GM20431 (cell line): ENCODE results near the gene ZMYND19.
"Not testable (repeated sequence)": the region's sequence is repeated elsewhere in the genome, so short reads cannot be mapped to it uniquely, and the experiment has no call there.

Experiments used
- in situ Hi-C: fragments of 300-500 bp; cut with MseI, MboI; formaldehyde crosslinking; loops from one replicate; pipeline ENCODE4 v1.15.0; 2020; ENCODE audit warnings: low sequenced_read_pairs; ENCODE audit not compliant: unreplicated experiment

ZMYND19 gene

GRCh38 chr9:137590469-137591383 lies at the start of gene ZMYND19:
Gene ZMYND19 (minus strand): TSS chr9:137590512. CDS start chr9:137590263, 249 bp downstream.
- in situ Hi-C loops = no loop called here

GRCh38 chr9:137639303-137640051 lies 49.2 kb upstream of the ZMYND19 start:
- in situ Hi-C loops = no loop called here

- in situ Hi-C loops = no loop called here
These were observed 48.4 kb upstream of the ZMYND19 start for GRCh38 chr9:137638680-137639079.

GRCh38 chr9:137634016-137634415 lies 43.7 kb upstream of the ZMYND19 start:
- in situ Hi-C loops = no loop called here

GRCh38 chr9:137632230-137633161 lies 42.2 kb upstream of the ZMYND19 start:
- in situ Hi-C loops = no loop called here

- in situ Hi-C loops = no loop called here
These were observed 41.3 kb upstream of the ZMYND19 start for GRCh38 chr9:137631345-137632229.

- in situ Hi-C loops = no loop called here
These were observed 40.4 kb upstream of the ZMYND19 start for GRCh38 chr9:137630679-137631078.

GRCh38 chr9:137630126-137630525 lies 39.8 kb upstream of the ZMYND19 start:
- in situ Hi-C loops = no loop called here

- in situ Hi-C loops = not testable (repeated sequence)
These were observed 37.1 kb upstream of the ZMYND19 start for GRCh38 chr9:137627406-137627805.

GRCh38 chr9:137626464-137626863 lies 36.2 kb upstream of the ZMYND19 start:
- in situ Hi-C loops = no loop called here

- in situ Hi-C loops = not testable (repeated sequence)
These were observed 31.9 kb upstream of the ZMYND19 start for GRCh38 chr9:137622211-137622610.

GRCh38 chr9:137621131-137621757 lies 30.9 kb upstream of the ZMYND19 start:
- in situ Hi-C loops = no loop called here

- in situ Hi-C loops = no loop called here
These were observed 30.3 kb upstream of the ZMYND19 start for GRCh38 chr9:137620581-137620980.

GRCh38 chr9:137620048-137620405 lies 29.7 kb upstream of the ZMYND19 start:
- in situ Hi-C loops = no loop called here

- in situ Hi-C loops = no loop called here
These were observed 29.1 kb upstream of the ZMYND19 start for GRCh38 chr9:137619240-137620047.

- in situ Hi-C loops = no loop called here
These were observed 28.1 kb upstream of the ZMYND19 start, which contains the start of gene EHMT1 for GRCh38 chr9:137618105-137619067. Gene EHMT1 (plus strand): TSS chr9:137619005. CDS start chr9:137619029, 24 bp downstream.

GRCh38 chr9:137615387-137615871 lies 25.1 kb upstream of the ZMYND19 start:
- in situ Hi-C loops = no loop called here
